HG03432 (cell line): ENCODE results near the gene NDE1.
"Not testable (repeated sequence)": the region's sequence is repeated elsewhere in the genome, so short reads cannot be mapped to it uniquely, and the experiment has no call there.

Experiments
- ATAC-seq: cut with Tn5 transposase; IDR thresholded peaks from one replicate; pipeline ENCODE4 v1.9.1; 2021; ENCODE audit warnings: mild to moderate bottlenecking, moderate library complexity; ENCODE audit not compliant: unreplicated experiment

NDE1 gene

GRCh38 chr16:15620611-15621195 lies 29.3 kb upstream of the NDE1 start:
- ATAC-seq: no peak

- ATAC-seq: no peak
Observed at GRCh38 chr16:15621456-15621855, 28.6 kb upstream of the NDE1 start.

- no peak for ATAC-seq
Observed at GRCh38 chr16:15621889-15622288, 28.2 kb upstream of the NDE1 start.

- no peak for ATAC-seq
Observed at GRCh38 chr16:15631730-15632409, 18.2 kb upstream of the NDE1 start.

GRCh38 chr16:15635926-15636325 lies 14.1 kb upstream of the NDE1 start:
- ATAC-seq: no peak

GRCh38 chr16:15636392-15636873 lies 13.6 kb upstream of the NDE1 start:
- ATAC-seq: no peak

GRCh38 chr16:15639061-15639568 lies 10.9 kb upstream of the NDE1 start:
- ATAC-seq: no peak

- ATAC-seq: no peak
Observed at GRCh38 chr16:15640966-15641365, 9.1 kb upstream of the NDE1 start.

GRCh38 chr16:15641753-15642556 lies 8.1 kb upstream of the NDE1 start:
- ATAC-seq: no peak

GRCh38 chr16:15642557-15643047 lies 7.4 kb upstream of the NDE1 start:
- peak; percentile 59 for ATAC-seq

- ATAC-seq: peak; percentile 56
Observed at GRCh38 chr16:15643048-15643945, 6.7 kb upstream of the NDE1 start, which contains the start of gene MARF1. MARF1 (minus strand) TSS chr16:15643154; CDS start chr16:15639233, 3,921 bp downstream.

GRCh38 chr16:15643946-15644250 lies 6.1 kb upstream of the NDE1 start:
- no peak for ATAC-seq

- no peak for ATAC-seq
Observed at GRCh38 chr16:15644267-15644961, 5.6 kb upstream of the NDE1 start.

- not testable (repeated sequence) for ATAC-seq
Observed at GRCh38 chr16:15644962-15645465, 5.0 kb upstream of the NDE1 start.

GRCh38 chr16:15646557-15647293 lies 3.3 kb upstream of the NDE1 start:
- not testable (repeated sequence) for ATAC-seq

- ATAC-seq: no peak
Observed at GRCh38 chr16:15647294-15648014, 2.6 kb upstream of the NDE1 start.

GRCh38 chr16:15648135-15648730 lies 1.8 kb upstream of the NDE1 start:
- ATAC-seq: no peak

- ATAC-seq: not testable (repeated sequence)
Observed at GRCh38 chr16:15649311-15649710, 734 bp upstream of the NDE1 start.
